Stromal cell of bone marrow (primary cell): ENCODE data around the gene PYGB.

Source experiments
- DNase-seq: peaks from one replicate; pipeline ENCODE4 v3.0.0-alpha.2; 2012; ENCODE audit warnings: low read depth

The PYGB gene

GRCh38 chr20:25216199-25216945 lies 31.5 kb upstream of the PYGB start:
- DNase-seq, result no peak

GRCh38 chr20:25217161-25218108 lies 30.4 kb upstream of the PYGB start:
- DNase-seq, result no peak

- DNase-seq, result no peak
Measured at GRCh38 chr20:25218109-25218486, 29.8 kb upstream of the PYGB start.

GRCh38 chr20:25218492-25218891 lies 29.4 kb upstream of the PYGB start:
- DNase-seq, result no peak

- DNase-seq, result no peak
Measured at GRCh38 chr20:25219365-25219764, 28.5 kb upstream of the PYGB start.

GRCh38 chr20:25220021-25220730 lies 27.7 kb upstream of the PYGB start:
- DNase-seq, result no peak

- DNase-seq, result no peak
Measured at GRCh38 chr20:25220810-25221591, 26.9 kb upstream of the PYGB start.

- no peak for DNase-seq
Measured at GRCh38 chr20:25221592-25222460, 26.1 kb upstream of the PYGB start.

- DNase-seq, result no peak
Measured at GRCh38 chr20:25222461-25223178, 25.3 kb upstream of the PYGB start.

GRCh38 chr20:25223179-25223661 lies 24.7 kb upstream of the PYGB start:
- DNase-seq, result peak; percentile 68

- DNase-seq, result no peak
Measured at GRCh38 chr20:25223765-25224720, 23.8 kb upstream of the PYGB start.

- no peak for DNase-seq
Measured at GRCh38 chr20:25224941-25225340, 22.9 kb upstream of the PYGB start.

GRCh38 chr20:25225642-25226432 lies 22.0 kb upstream of the PYGB start:
- DNase-seq, result no peak

GRCh38 chr20:25226433-25227316 lies 21.2 kb upstream of the PYGB start:
- no peak for DNase-seq

GRCh38 chr20:25227317-25227831 lies 20.5 kb upstream of the PYGB start:
- DNase-seq, result no peak

GRCh38 chr20:25229486-25230165 lies 18.3 kb upstream of the PYGB start:
- no peak for DNase-seq
